ENCODE data around the gene SPATA31C1.
"Not testable (repeated sequence)": the region's sequence is repeated elsewhere in the genome, so short reads cannot be mapped to it uniquely, and the experiment has no call there.

SPATA31C1 gene

DNA sequence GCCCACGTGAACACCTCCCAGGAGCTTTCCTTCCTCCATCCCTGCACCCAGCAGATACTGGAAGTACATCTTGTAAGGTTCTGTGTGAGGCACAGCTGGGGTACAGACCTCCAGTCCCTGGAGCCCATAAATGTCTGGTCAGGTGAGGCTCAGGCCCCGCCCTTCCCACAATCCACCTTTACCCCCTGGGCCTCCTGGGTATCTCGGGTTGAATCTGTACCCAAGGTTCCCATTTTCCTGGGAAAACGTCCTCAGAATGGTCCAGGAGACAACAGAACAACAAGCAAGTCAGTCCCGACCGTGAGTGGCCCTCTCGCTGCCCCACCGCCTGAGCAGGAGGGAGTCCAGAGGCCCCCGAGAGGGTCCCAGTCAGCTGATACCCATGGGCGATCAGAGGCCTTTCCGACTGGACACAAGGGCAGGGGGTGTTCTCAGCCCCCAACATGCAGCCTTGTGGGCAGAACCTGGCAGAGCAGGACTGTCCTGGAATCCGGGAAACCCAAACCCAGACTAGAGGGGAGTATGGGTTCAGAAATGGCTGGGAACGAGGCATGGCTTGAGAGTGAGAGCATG is 30.7 kb upstream of the SPATA31C1 start:
- no peak for DNase-seq (ENCODE audit: low read depth in 2 of 2)

- DNase-seq (ENCODE audit: low read depth in 2 of 2): no peak
Observed at GRCh38 chr9:87887661-87888480, 29.9 kb upstream of the SPATA31C1 start.

- DNase-seq (ENCODE audit: low read depth in 2 of 2): no peak
Observed at GRCh38 chr9:87888501-87888900, 29.3 kb upstream of the SPATA31C1 start.

GRCh38 chr9:87889065-87889881 is 28.5 kb upstream of the SPATA31C1 start:
- DNase-seq (ENCODE audit: low read depth in 2 of 2): no peak

GRCh38 chr9:87889882-87890252 is 27.9 kb upstream of the SPATA31C1 start:
- no peak for DNase-seq (ENCODE audit: low read depth in 2 of 2)

DNA sequence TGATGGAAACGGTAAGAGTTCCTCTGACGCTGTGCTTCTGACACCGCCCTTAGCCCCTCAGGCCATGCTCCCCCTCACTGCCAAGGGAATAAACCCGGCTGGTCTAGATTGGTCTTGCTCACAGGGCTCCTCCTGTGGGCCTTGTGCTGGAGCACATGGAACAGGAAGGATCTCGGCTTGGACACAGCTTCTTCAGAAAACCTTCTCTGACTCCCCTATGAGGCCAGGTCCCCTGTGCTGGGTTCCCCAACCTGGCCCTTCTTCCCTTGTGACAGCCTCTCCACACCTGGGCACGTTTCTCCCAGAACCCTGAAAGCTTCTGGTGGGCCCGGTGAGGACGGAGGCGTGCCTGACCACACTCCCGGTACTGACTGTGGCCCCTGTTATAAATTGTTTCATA is 26.9 kb upstream of the SPATA31C1 start:
- no peak for DNase-seq (ENCODE audit: low read depth in 2 of 2)

- DNase-seq (ENCODE audit: low read depth in 2 of 2): no peak
Observed at GRCh38 chr9:87891754-87892153, 26.0 kb upstream of the SPATA31C1 start.

- no peak for DNase-seq (ENCODE audit: low read depth in 2 of 2)
Observed at GRCh38 chr9:87892956-87893355, 24.8 kb upstream of the SPATA31C1 start.

DNA sequence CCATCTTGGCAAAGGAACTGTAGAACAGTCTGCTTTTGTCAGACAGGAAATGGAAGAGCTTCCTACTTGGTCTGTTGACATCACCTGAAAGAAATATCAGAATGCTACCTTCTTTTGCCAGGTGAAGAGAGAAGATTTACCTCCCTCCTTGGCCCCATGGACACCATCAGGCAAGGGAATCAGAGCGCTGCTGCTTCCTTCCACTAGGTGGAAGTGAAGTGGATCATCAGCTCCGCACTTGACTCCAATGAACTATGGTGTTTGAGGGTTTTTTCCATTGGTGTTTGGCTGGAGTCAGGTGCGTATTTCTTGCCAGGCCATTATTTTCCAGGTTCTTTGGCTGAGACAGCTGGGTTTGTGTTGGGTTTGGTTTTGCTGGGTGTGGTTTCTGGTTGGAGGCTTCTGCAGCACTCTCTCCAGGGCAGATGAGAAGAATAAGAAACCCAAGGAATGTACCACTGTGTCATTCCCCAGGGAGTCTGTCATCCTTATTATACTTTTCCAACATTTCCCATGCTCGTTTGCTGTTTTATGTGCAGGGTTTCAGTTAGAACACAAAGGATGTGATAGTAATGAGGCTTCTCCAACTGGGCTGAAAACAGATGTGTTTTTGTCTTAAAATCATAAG is 22.6 kb upstream of the SPATA31C1 start:
- DNase-seq (ENCODE audit: low read depth in 2 of 2): no peak

DNA sequence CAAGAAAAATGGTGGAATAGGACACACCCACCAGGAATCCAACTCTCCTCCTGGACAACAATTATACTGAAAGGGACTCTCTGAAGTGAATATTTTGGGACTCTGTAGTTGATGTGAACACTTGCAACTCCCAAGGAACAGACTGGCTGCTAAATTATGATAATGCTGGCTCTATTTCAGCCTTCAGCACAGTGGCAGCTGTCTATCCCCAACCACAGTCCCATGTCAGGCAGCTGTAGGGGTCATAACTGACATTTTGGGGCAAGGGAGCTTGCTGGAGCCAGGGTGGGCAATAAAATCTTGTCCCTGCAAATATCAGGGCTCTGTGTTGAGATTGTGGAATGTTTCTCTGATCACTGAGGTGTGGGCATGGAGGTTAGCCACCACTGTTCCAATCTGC is 20.9 kb upstream of the SPATA31C1 start:
- DNase-seq (ENCODE audit: low read depth in 2 of 2): no peak

DNA sequence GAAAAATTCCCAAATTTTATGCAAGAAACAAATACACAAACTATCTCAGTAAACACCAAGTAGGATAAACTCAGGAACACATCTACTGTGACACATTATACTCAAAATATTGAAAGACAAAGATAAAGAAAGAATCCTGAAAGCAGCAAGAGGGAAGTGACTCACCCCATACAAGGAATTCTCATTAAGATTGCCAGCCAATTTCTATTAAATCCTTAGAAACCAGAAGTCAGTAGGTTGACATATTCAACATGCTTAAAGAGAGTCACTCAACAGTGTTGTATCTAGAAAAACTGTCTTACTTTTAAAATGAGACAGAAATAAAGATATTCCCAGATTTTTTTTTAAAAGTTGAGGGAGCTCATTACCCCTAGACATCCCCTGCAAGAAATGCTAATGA is 19.6 kb upstream of the SPATA31C1 start:
- DNase-seq (ENCODE audit: low read depth in 2 of 2): no peak

DNA sequence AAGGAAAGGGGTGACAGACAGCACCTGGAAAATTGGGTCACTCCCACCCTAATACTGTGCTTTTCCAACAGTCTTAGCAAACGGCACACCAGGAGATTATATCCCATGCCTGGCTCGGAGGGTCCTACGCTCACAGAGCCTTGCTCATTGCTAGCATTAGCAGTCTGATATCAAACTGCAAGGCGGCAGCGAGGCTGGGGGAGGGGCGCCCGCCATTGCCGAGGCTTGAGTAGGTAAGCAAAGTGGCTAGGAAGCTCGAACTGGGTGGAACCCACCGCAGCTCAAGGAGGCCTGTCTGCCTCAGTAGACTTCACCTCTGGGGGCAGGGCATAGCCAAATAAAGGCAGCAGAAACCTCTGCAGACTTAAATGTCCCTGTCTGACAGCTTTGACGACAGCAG is 15.4 kb upstream of the SPATA31C1 start:
- DNase-seq (ENCODE audit: low read depth in 2 of 2): not testable (repeated sequence)

DNA sequence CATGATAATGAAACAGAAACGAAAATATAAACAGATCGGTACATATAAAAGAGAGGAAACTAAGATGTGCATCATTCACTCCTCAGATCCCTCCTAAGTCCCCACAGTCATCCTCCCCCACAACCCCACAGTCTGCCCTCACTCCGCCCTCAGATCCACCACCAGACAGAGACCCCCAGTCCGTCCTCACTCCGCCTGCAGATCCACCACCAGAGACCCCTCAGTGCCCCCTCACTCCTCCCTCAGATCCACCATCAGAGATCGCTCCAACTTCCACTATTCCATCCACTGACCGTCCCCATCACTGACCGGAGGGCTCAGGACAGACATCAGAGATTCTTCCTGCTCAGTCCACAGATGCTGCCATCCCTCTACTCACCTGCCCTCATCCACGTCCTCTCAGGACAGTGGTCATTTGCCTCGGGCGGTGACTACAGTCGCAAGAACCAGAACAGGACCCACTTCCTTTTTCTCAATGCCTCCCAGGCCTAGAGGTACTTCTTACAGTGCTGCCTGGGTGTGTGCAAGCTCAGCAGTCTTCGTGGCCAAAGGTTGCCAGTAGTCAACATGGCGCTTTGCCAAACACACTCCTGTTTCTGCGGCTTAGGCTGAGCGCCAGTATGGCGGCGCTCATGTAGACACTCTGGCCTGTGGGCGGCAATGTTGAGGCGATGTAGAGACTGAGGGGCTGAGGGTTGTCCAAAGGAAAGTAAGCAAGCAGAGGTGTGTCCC is 8.3 kb upstream of the SPATA31C1 start:
- DNase-seq (ENCODE audit: low read depth in 2 of 2): no peak

- no peak for DNase-seq (ENCODE audit: low read depth in 2 of 2)
Observed at GRCh38 chr9:87910821-87911220, 6.9 kb upstream of the SPATA31C1 start.

- DNase-seq (ENCODE audit: low read depth in 2 of 2): not testable (repeated sequence)
Observed at GRCh38 chr9:87919013-87919412, 1.3 kb downstream of the SPATA31C1 start.

DNA sequence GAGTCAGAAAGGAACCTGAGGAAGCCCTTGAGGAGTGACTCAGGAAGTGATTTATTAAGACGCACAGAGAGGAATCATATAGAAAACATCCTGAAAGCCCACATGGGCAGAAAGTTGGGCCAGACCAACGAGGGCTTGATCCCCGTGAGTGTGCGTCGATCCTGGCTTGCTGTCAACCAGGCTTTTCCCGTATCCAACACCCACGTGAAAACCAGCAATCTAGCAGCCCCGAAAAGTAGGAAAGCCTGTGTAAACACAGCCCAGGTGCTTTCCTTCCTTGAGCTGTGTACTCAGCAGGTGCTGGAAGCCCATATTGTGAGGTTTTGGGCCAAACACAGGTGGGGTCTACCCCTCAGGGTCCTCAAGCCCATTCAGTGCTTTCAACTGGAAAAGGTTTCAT is 3.8 kb downstream of the SPATA31C1 start:
- DNase-seq (ENCODE audit: low read depth in 2 of 2): not testable (repeated sequence)

GRCh38 chr9:87923012-87923411 is 5.2 kb downstream of the SPATA31C1 start:
- not testable (repeated sequence) for DNase-seq (ENCODE audit: low read depth in 2 of 2)

GRCh38 chr9:87924851-87925250 is 7.1 kb downstream of the SPATA31C1 start:
- not testable (repeated sequence) for DNase-seq (ENCODE audit: low read depth in 2 of 2)

- not testable (repeated sequence) for DNase-seq (ENCODE audit: low read depth in 2 of 2)
Observed at GRCh38 chr9:87929152-87929551, 11.4 kb downstream of the SPATA31C1 start.

- DNase-seq (ENCODE audit: low read depth in 2 of 2): not testable (repeated sequence)
Observed at GRCh38 chr9:87934444-87934843, 16.7 kb downstream of the SPATA31C1 start.

- DNase-seq (ENCODE audit: low read depth in 2 of 2): not testable (repeated sequence)
Observed at GRCh38 chr9:87937352-87937751, 19.6 kb downstream of the SPATA31C1 start.
